Measurements from ENCODE around the gene SHFL.

The SHFL gene

GRCh38 chr19:10095948-10096614 lies 10.0 kb downstream of the SHFL start:
- Histone ChIP-seq H3K4me1 (ENCODE audit: low read depth, poor library complexity, severe bottlenecking) (peaks cover 22% of the 10 kb centered on the region), H3K27me3 (ENCODE audit: insufficient read depth, low read depth) (no peaks in the 10 kb centered on the region), H3K4me3 (IDR thresholded peaks at IDR 0.05; ENCODE audit: insufficient read depth, low read depth, low read length) (no peak overlapping the region), H3K79me2 (ENCODE audit: insufficient read depth, low read depth) (no peaks in the 10 kb centered on the region), H3K9ac (peak overlapping the region; percentile 22; the same call in 1 of the 2 replicates), H2AFZ (ENCODE audit: low read depth) (peak overlapping the region; percentile 95), H3K27ac (no peak overlapping the region), H3K36me3 (ENCODE audit: insufficient read depth) (no peaks in the 10 kb centered on the region), H4K20me1 (ENCODE audit: insufficient read depth) (no peaks in the 10 kb centered on the region), H3K4me2 (peak overlapping the region; percentile 88)
- no peak for TF ChIP-seq CTCF (conservative IDR thresholded peaks at IDR 0.05; ENCODE audit: low read depth, low read length)

DNA sequence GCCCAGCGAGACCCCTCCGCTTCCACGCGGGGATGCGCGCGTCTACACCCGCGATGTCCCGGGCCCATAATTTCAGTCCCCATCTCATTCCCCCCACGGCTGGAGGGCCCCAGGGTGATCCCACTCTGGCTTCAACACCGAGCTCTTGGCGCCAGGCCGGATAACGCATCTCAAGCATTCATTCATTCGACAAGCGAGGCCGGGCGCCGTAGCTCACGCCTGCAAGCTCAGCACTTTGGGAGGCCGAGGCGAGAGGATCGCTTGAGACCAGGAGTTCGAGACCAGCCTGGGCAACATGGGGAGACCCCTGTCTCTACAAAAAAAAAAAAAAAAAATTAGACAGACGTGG lies 10.5 kb downstream of the SHFL start:
- Histone ChIP-seq H3K9ac (peak overlapping the region; percentile 22; the same call in 1 of the 2 replicates), H3K36me3 (ENCODE audit: insufficient read depth) (no peaks in the 10 kb centered on the region), H3K4me2 (peak overlapping the region; percentile 76), H2AFZ (ENCODE audit: low read depth) (peak overlapping the region; percentile 95), H3K79me2 (ENCODE audit: insufficient read depth, low read depth) (no peaks in the 10 kb centered on the region), H3K4me1 (ENCODE audit: low read depth, poor library complexity, severe bottlenecking) (peaks cover 22% of the 10 kb centered on the region), H3K27me3 (ENCODE audit: insufficient read depth, low read depth) (no peaks in the 10 kb centered on the region), H4K20me1 (ENCODE audit: insufficient read depth) (no peaks in the 10 kb centered on the region), H3K27ac (no peak overlapping the region), H3K4me3 (IDR thresholded peaks at IDR 0.05; ENCODE audit: insufficient read depth, low read depth, low read length) (no peak overlapping the region)
- no peak for TF ChIP-seq CTCF (conservative IDR thresholded peaks at IDR 0.05; ENCODE audit: low read depth, low read length)

- Histone ChIP-seq H3K36me3 (ENCODE audit: insufficient read depth) (no peaks in the 10 kb centered on the region), H3K27me3 (ENCODE audit: insufficient read depth, low read depth) (no peaks in the 10 kb centered on the region), H3K9ac (no peak overlapping the region), H3K4me2 (no peak overlapping the region), H3K27ac (no peak overlapping the region), H3K79me2 (ENCODE audit: insufficient read depth, low read depth) (no peaks in the 10 kb centered on the region), H3K4me1 (ENCODE audit: low read depth, poor library complexity, severe bottlenecking) (peaks cover 20% of the 10 kb centered on the region), H3K4me3 (IDR thresholded peaks at IDR 0.05; ENCODE audit: insufficient read depth, low read depth, low read length) (no peak overlapping the region), H4K20me1 (ENCODE audit: insufficient read depth) (no peaks in the 10 kb centered on the region), H2AFZ (ENCODE audit: low read depth) (no peak overlapping the region)
- no peak for TF ChIP-seq CTCF (conservative IDR thresholded peaks at IDR 0.05; ENCODE audit: low read depth, low read length)
Observed at GRCh38 chr19:10100163-10100785, 14.2 kb downstream of the SHFL start.

DNA sequence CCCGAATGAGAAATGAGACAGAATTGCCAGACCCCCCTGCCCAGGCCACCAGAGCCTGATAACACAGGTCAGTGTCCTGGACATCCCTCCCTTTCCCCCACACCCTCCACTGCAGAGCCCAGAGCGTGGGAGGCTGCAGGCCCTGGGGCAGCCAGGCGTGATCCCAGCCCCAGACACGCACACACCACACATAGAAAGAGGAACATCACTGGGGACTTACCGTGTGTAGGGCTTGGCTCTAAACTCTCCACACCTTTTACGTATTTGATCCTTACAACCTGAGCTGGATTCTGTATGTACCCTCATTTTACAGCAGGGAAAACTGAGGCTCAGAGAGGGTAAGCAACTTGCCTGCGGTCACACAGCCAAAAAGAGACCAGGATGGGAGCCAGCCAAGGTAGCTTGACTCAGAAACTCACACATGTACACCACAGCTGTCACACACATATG lies 16.7 kb downstream of the SHFL start:
- H3K27ac ChIP-seq: no peak overlapping the region

More for the DNA sequence above, 16.7 kb downstream of the SHFL start:
- Histone ChIP-seq H3K79me2 (ENCODE audit: insufficient read depth, low read depth) (peaks cover 18% of the 10 kb centered on the region), H3K36me3 (ENCODE audit: insufficient read depth) (peaks cover 2% of the 10 kb centered on the region; the same call in 1 of the 2 replicates), H3K4me3 (IDR thresholded peaks at IDR 0.05; ENCODE audit: insufficient read depth, low read depth, low read length) (no peak overlapping the region), H3K4me2 (no peak overlapping the region), H3K27me3 (ENCODE audit: insufficient read depth, low read depth) (no peaks in the 10 kb centered on the region), H3K4me1 (ENCODE audit: low read depth, poor library complexity, severe bottlenecking) (peaks cover 23% of the 10 kb centered on the region), H3K9ac (no peak overlapping the region), H4K20me1 (ENCODE audit: insufficient read depth) (no peaks in the 10 kb centered on the region), H2AFZ (ENCODE audit: low read depth) (no peak overlapping the region)
- TF ChIP-seq CTCF (conservative IDR thresholded peaks at IDR 0.05; ENCODE audit: low read depth, low read length): no peak
